Measurements from ENCODE around the gene HIGD2A. TPM values are rescaled to one million over a fixed set of nuclear protein-coding genes. Genes with fewer than 3 reads are reported as not detected.

HIGD2A gene
- total RNA-seq, 2 experiments from 2014 or later: 129 to 142 TPM

DNA sequence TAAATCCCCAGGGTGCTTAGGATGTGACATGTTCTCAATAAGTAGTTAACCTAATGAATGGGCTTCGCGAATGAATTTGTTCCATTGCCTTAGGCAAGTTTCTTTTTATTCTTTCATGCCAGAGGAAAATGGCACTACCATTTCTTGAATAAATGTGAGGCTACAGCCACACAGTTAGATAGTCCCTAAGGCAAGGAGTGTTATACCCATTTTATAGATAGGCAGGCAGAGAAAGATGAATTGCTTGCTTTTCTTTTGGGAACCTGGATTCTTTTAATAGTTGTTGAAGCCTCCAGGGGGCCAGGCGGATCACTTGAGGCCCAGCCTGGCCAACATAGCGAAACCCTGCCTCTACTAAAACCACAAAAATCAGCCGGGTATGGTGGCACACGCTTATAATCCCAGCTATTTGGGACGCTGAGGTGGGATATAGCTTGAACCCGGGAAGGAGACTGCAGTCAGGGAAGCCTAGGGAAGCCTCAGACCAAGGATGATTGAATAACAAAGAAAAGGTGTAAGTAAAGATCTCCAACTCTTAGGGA lies 1.1 kb upstream of the HIGD2A start:
- H3K36me3 Mint-ChIP-seq (ENCODE audit: low read depth): peaks cover 66% of the 10 kb centered on the region
- peaks cover 38% of the 10 kb centered on the region for H3K4me1 Mint-ChIP-seq (ENCODE audit: low read depth)
- H3K4me3 Mint-ChIP-seq: peak overlapping the region; percentile 93
- ATAC-seq (no peak), DNase-seq (no peak)
- peak overlapping the region; percentile 99 for H3K27ac Mint-ChIP-seq
- H3K27me3 Mint-ChIP-seq (ENCODE audit: low read depth): no peaks in the 10 kb centered on the region
- ChIA-PET CTCF (interaction anchor here (0.5 kb wide), 1 partner anchor 58 kb away, joined by 3 read pairs; no protein-coding TSS in a partner anchor), POLR2A (interaction anchor here (0.6 to 1.0 kb wide), 2 partner anchors 150 to 1685 kb away, joined by 4 read pairs; partner anchors contain the start of gene RNF44)
- no peaks in the 10 kb centered on the region for H3K9me3 Mint-ChIP-seq (ENCODE audit: insufficient read depth)

DNA sequence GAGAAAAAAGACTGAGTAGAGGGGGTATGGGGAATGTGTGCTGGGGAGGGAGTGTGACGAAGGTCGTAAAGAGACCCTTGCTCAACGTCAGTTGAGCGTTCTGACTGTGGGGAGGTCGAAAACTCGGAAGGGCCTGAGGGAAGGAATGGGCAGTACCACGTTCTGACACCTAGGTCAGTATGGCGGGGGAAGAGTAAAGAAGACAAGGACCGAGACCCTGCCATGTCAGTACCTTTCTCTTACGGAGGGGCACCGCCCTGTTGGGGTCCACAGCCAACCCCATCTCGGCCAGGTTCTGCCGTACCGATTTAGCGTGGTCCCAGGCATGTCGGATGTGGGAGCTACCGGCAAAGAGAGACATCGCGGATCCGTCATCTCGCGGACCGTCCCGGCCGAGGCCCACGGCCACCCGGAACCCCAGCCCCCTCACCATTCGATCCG lies 528 bp upstream of the HIGD2A start:
- POLR2A ChIA-PET: interaction anchor here (0.6 to 1.0 kb wide), 3 partner anchors 28 to 1684 kb away, joined by 4 read pairs; partner anchors contain the start of genes CLTB and RNF44
- Mint-ChIP-seq H3K4me3 (peak overlapping the region; percentile 93), H3K36me3 (ENCODE audit: low read depth) (peaks cover 63% of the 10 kb centered on the region), H3K4me1 (ENCODE audit: low read depth) (peaks cover 38% of the 10 kb centered on the region), H3K27me3 (ENCODE audit: low read depth) (no peaks in the 10 kb centered on the region), H3K9me3 (ENCODE audit: insufficient read depth) (no peaks in the 10 kb centered on the region), H3K27ac (peak overlapping the region; percentile 99)
- CTCF ChIA-PET: no interaction called here
- ATAC-seq: peak; percentile 2
- peak; percentile 26 for DNase-seq

DNA sequence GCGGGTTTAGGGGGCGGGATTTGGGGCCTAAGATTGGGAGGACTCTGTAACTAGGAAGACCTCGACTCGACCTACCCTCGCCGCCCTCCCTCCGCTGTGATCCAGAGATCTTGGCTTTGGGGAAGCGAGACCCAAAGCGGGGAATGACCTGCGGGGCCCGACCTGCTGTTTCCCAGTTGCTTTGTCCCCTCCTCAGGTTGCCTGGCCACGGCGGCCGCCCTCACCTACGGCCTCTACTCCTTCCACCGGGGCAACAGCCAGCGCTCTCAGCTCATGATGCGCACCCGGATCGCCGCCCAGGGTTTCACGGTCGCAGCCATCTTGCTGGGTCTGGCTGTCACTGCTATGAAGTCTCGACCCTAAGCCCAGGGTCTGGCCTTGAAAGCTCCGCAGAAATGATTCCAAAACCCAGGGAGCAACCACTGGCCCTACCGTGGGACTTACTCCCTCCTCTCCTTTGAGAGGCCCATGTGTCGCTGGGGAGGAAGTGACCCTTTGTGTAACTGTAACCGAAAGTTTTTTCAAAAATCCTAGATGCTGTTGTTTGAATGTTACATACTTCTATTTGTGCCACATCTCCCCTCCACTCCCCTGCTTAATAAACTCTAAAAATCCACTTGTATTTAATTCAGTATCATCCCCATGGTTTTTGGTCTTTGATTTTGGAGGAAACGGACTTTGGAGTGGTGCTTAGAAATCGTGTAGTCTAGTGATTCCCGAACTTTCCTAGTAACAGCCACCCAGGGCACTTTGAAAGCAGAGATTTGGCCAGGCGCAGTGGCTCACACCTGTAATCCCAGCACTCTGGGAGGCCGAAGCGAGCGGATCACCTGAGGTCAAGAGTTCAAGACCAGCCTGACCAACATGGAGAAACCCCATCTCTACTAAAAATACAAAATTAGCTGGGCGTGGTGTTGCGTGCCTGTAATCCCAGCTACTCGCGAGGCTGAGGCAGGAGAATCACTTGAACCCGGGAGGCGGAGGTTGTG lies 878 bp downstream of the HIGD2A start:
- POLR2A ChIA-PET: interaction anchor here (0.9 to 2.3 kb wide), 8 partner anchors 21 to 909 kb away, joined by 3 to 10 read pairs (median 4); partner anchors contain the start of genes FAF2, KIAA1191 and RNF44
- peak overlapping the region; percentile 93 for H3K4me3 Mint-ChIP-seq
- CTCF ChIA-PET: interaction anchor here (1.1 to 1.4 kb wide), 2 partner anchors 58 to 154 kb away, joined by 3 to 4 read pairs; no protein-coding TSS in a partner anchor
- no peaks in the 10 kb centered on the region for H3K27me3 Mint-ChIP-seq (ENCODE audit: low read depth)
- no peaks in the 10 kb centered on the region for H3K9me3 Mint-ChIP-seq (ENCODE audit: insufficient read depth)
- H3K36me3 Mint-ChIP-seq (ENCODE audit: low read depth): peaks cover 53% of the 10 kb centered on the region
- DNase-seq (no peak), ATAC-seq (peak; percentile 54)
- H3K4me1 Mint-ChIP-seq (ENCODE audit: low read depth): peaks cover 38% of the 10 kb centered on the region
- H3K27ac Mint-ChIP-seq: peak overlapping the region; percentile 99

GRCh38 chr5:176391479-176391878 lies 2.9 kb downstream of the HIGD2A start:
- H3K4me3 Mint-ChIP-seq: no peak overlapping the region
- H3K36me3 Mint-ChIP-seq (ENCODE audit: low read depth): peaks cover 36% of the 10 kb centered on the region
- no peak for ATAC-seq
- no peaks in the 10 kb centered on the region for H3K27me3 Mint-ChIP-seq (ENCODE audit: low read depth)
- H3K4me1 Mint-ChIP-seq (ENCODE audit: low read depth): peaks cover 25% of the 10 kb centered on the region
- H3K9me3 Mint-ChIP-seq (ENCODE audit: insufficient read depth): no peaks in the 10 kb centered on the region
- H3K27ac Mint-ChIP-seq: peak overlapping the region; percentile 35
- ChIA-PET CTCF (interaction anchor here (1.1 to 1.3 kb wide), 2 partner anchors 14 to 57 kb away, joined by 3 to 4 read pairs; partner anchors contain the start of gene FAF2), POLR2A (interaction anchor here (0.6 kb wide), 1 partner anchor 142 kb away, joined by 3 read pairs; no protein-coding TSS in a partner anchor)
- DNase-seq: no peak

DNA sequence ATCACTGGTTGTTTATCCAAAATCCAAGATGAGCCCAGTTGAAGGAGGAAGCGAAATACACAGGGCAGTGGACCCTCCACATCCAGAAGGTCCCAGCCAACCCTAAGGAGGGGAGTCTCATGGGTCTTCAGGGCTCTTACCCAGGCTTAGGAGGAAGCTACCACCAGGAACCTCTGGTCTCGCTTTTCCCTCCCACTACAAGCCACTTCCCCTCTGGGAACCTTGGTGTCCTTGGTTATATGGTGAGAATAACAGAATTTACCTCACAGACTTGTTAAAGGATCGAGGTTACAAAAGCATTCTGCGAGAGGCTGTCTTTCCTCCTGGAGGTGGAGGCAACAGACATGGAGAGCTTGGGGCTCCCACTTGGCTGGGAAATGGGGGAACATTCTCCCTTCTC lies 3.4 kb downstream of the HIGD2A start:
- Mint-ChIP-seq H3K4me3 (no peak overlapping the region), H3K4me1 (ENCODE audit: low read depth) (peaks cover 20% of the 10 kb centered on the region), H3K27me3 (ENCODE audit: low read depth) (no peaks in the 10 kb centered on the region), H3K36me3 (ENCODE audit: low read depth) (peaks cover 30% of the 10 kb centered on the region), H3K27ac (peak overlapping the region; percentile 35), H3K9me3 (ENCODE audit: insufficient read depth) (no peaks in the 10 kb centered on the region)
- ChIA-PET CTCF (interaction anchor here (1.1 to 1.3 kb wide), 2 partner anchors 13 to 56 kb away, joined by 3 to 4 read pairs; partner anchors contain the start of gene FAF2), POLR2A (interaction anchor here (0.6 kb wide), 1 partner anchor 142 kb away, joined by 3 read pairs; no protein-coding TSS in a partner anchor)
- no peak for ATAC-seq
- DNase-seq: no peak

DNA sequence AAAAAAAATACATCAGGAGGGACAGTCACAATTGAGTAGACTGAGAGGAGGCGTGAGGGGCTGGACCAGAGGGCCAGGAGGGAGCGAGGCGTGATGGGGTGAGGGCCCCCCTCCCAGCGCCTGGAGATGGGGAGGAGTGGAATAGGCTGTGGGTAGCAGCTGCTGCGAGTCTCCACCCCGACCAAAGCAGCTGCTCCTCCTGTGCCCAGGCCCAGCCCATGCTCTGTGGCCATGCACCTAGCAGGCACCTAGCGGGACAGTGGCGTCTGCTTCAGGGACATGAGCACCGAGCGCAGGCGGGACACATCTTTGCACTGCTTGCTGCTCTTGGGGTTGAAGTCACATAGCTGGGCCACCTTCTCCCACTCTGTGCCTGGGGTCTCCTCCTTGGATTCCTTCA lies 4.0 kb downstream of the HIGD2A start:
- no peaks in the 10 kb centered on the region for H3K9me3 Mint-ChIP-seq (ENCODE audit: insufficient read depth)
- DNase-seq: no peak
- ChIA-PET CTCF (interaction anchor here (1.1 to 1.3 kb wide), 2 partner anchors 13 to 56 kb away, joined by 3 to 4 read pairs; partner anchors contain the start of gene FAF2), POLR2A (no interaction called here)
- no peak overlapping the region for H3K27ac Mint-ChIP-seq
- H3K4me1 Mint-ChIP-seq (ENCODE audit: low read depth): peaks cover 15% of the 10 kb centered on the region
- ATAC-seq: no peak
- no peak overlapping the region for H3K4me3 Mint-ChIP-seq
- no peaks in the 10 kb centered on the region for H3K27me3 Mint-ChIP-seq (ENCODE audit: low read depth)
- peaks cover 27% of the 10 kb centered on the region for H3K36me3 Mint-ChIP-seq (ENCODE audit: low read depth)

- POLR2A ChIA-PET: interaction anchor here (1.6 kb wide), 1 partner anchor 143 kb away, joined by 3 read pairs; the partner anchor contains the start of gene RNF44
- peaks cover 23% of the 10 kb centered on the region for H3K36me3 Mint-ChIP-seq (ENCODE audit: low read depth)
Measured at GRCh38 chr5:176394096-176394495, 5.5 kb downstream of the HIGD2A start.

GRCh38 chr5:176394881-176395675 lies 6.5 kb downstream of the HIGD2A start:
- Mint-ChIP-seq H3K4me3 (no peak overlapping the region), H3K27me3 (ENCODE audit: low read depth) (no peaks in the 10 kb centered on the region), H3K36me3 (ENCODE audit: low read depth) (peaks cover 18% of the 10 kb centered on the region), H3K27ac (peak overlapping the region; percentile 60), H3K9me3 (ENCODE audit: insufficient read depth) (no peaks in the 10 kb centered on the region), H3K4me1 (ENCODE audit: low read depth) (peaks cover 10% of the 10 kb centered on the region)
- ChIA-PET POLR2A (interaction anchor here (1.6 kb wide), 1 partner anchor 143 kb away, joined by 3 read pairs; the partner anchor contains the start of gene RNF44), CTCF (no interaction called here)
- ATAC-seq: no peak
- no peak for DNase-seq

More at GRCh38 chr5:176394096-176394495, 5.5 kb downstream of the HIGD2A start:
- Mint-ChIP-seq H3K27me3 (ENCODE audit: low read depth) (no peaks in the 10 kb centered on the region), H3K4me1 (ENCODE audit: low read depth) (peaks cover 13% of the 10 kb centered on the region), H3K4me3 (no peak overlapping the region), H3K9me3 (ENCODE audit: insufficient read depth) (no peaks in the 10 kb centered on the region), H3K27ac (no peak overlapping the region)
- CTCF ChIA-PET: no interaction called here
- no peak for DNase-seq
- ATAC-seq: no peak

- no peak for ATAC-seq
- no peaks in the 10 kb centered on the region for H3K9me3 Mint-ChIP-seq (ENCODE audit: insufficient read depth)
- no peak overlapping the region for H3K4me3 Mint-ChIP-seq
- H3K4me1 Mint-ChIP-seq (ENCODE audit: low read depth): peaks cover 4% of the 10 kb centered on the region
- H3K36me3 Mint-ChIP-seq (ENCODE audit: low read depth): peaks cover 10% of the 10 kb centered on the region
- H3K27me3 Mint-ChIP-seq (ENCODE audit: low read depth): no peaks in the 10 kb centered on the region
- CTCF ChIA-PET: no interaction called here
- no peak overlapping the region for H3K27ac Mint-ChIP-seq
- no peak for DNase-seq
- POLR2A ChIA-PET: no interaction called here
Measured at GRCh38 chr5:176396330-176396729, 7.8 kb downstream of the HIGD2A start.

GRCh38 chr5:176397736-176398420 lies 9.3 kb downstream of the HIGD2A start:
- POLR2A ChIA-PET: no interaction called here
- Mint-ChIP-seq H3K27ac (no peak overlapping the region), H3K27me3 (ENCODE audit: low read depth) (no peaks in the 10 kb centered on the region), H3K9me3 (ENCODE audit: insufficient read depth) (no peaks in the 10 kb centered on the region), H3K4me3 (no peak overlapping the region), H3K36me3 (ENCODE audit: low read depth) (peaks cover 2% of the 10 kb centered on the region), H3K4me1 (ENCODE audit: low read depth) (no peaks in the 10 kb centered on the region)
- DNase-seq: no peak
- no peak for ATAC-seq
- CTCF ChIA-PET: no interaction called here
